Thyroid gland (tissue), 4 donors: ENCODE data around the gene GLCCI1. TPM values are rescaled to one million over a fixed set of nuclear protein-coding genes. Genes with fewer than 3 reads are reported as not detected.
"Not testable (repeated sequence)": the region's sequence is repeated elsewhere in the genome, so short reads cannot be mapped to it uniquely, and the experiment has no call there.

ENCODE experiments used
- DNase-seq, 2 donors: peaks; one replicate each; pipeline ENCODE4 v3.0.0-alpha.2; 2019
- H3K27ac ChIP-seq, 3 donors: fragments of 200-600 bp; sonication (generic); 1 replicate in 2 of 3; 2 replicates in 1 of 3; pipeline ENCODE4 v1.5.1; 2016 to 2019; ENCODE audit warnings: mild to moderate bottlenecking in 1 of 3, moderate library complexity in 1 of 3
- H3K27me3 ChIP-seq: fragments of 200-600 bp; sonication (generic); one replicate; pipeline ENCODE4 v1.5.1; 2019
- H3K36me3 ChIP-seq, 2 donors: fragments of 200-600 bp; sonication (generic); one replicate each; pipeline ENCODE4 v1.5.1; 2016 to 2019
- H3K4me1 ChIP-seq, 2 donors: fragments of 200-600 bp; sonication (generic); one replicate each; pipeline ENCODE4 v1.5.1; 2017 to 2019
- H3K4me3 ChIP-seq, 3 donors: fragments of 200-600 bp; sonication (generic); replicated peaks in 1 of 3; 1 replicate in 2 of 3; 2 replicates in 1 of 3; pipeline ENCODE4 v1.5.1; 2016; ENCODE audit warnings: mild to moderate bottlenecking in 1 of 3
- H3K9me3 ChIP-seq: fragments of 200-600 bp; sonication (generic); one replicate; pipeline ENCODE4 v1.5.1; 2017
- POLR2A ChIP-seq, 2 donors: fragments of 450-650 bp; IDR thresholded peaks; one replicate each; pipeline ENCODE4 v1.6.1; 2017; ENCODE audit warnings: antibody characterized with exemption in 2 of 2, mild to moderate bottlenecking in 2 of 2, moderate library complexity in 1 of 2
- WGBS, 2 donors: methylation state at CpG; one replicate each; pipeline ENCODE4 v1.1.5; 2017; 5-methylcytosine and 5-hydroxymethylcytosine counted together
- intact Hi-C: fragments of 100-400 bp; cut with DNase I; formaldehyde crosslinking; loops from one replicate; pipeline ENCODE4 v1.15.1; 2023
- total RNA-seq, 4 donors: library from RNA; depleted of rRNA; stranded (reverse); fragments of >200 nt; gene quantifications; one replicate each; pipeline ENCODE4 v1.2.3, GENCODE V29; 2016
- TF ChIP-seq, protein P1 (sequence below), 6 experiments: fragments of 200-600 bp in 3 of 6; fragments of 450-650 bp in 3 of 6; sonication (generic) in 3 of 6; IDR thresholded peaks; one replicate each; pipeline ENCODE4 v1.5.1; 2016 to 2019; ENCODE audit warnings: antibody characterized with exemption in 6 of 6, mild to moderate bottlenecking in 2 of 6, inconsistent platforms in 1 of 6, moderate library complexity in 1 of 6

Gene GLCCI1
- total RNA-seq, 4 donors from 2014 or later, result 64.1 to 115 (median 68.9) TPM

DNA sequence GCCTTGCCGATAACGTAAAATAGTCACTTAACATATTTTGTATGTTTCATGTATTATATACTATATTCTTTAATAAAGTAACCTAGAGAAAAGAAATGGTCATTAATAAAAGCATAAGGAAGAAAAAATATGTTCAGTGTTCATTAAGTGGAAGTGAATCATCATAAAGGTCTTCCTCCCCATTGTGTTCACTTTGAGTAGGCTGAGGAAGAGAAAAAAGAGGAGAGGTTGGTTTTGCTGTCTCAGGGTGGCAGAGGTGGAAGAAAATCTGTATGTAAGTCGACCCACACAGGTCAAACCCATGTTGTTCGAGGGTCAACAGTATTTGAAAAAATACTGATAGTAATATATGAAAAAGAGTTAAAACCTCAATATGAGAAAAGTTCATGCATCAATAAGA is 90.3 kb downstream of the GLCCI1 start:
- Histone ChIP-seq H3K4me1 (no peaks in the 10 kb centered on the region), H3K27ac (no peak overlapping the region), H3K9me3 (no peaks in the 10 kb centered on the region), H3K27me3 (no peaks in the 10 kb centered on the region), H3K4me3 (no peak overlapping the region), H3K36me3 (peaks cover 5 to 20% of the 10 kb centered on the region in 2 donors)
- WGBS, 2 donors, result 91 to 96% methylated on average over 4 of the region's 4 CpGs
- intact Hi-C loops, result no loop called here
- TF ChIP-seq POLR2A (IDR thresholded peaks at IDR 0.05), result no peak
- TF ChIP-seq, protein P1, sequence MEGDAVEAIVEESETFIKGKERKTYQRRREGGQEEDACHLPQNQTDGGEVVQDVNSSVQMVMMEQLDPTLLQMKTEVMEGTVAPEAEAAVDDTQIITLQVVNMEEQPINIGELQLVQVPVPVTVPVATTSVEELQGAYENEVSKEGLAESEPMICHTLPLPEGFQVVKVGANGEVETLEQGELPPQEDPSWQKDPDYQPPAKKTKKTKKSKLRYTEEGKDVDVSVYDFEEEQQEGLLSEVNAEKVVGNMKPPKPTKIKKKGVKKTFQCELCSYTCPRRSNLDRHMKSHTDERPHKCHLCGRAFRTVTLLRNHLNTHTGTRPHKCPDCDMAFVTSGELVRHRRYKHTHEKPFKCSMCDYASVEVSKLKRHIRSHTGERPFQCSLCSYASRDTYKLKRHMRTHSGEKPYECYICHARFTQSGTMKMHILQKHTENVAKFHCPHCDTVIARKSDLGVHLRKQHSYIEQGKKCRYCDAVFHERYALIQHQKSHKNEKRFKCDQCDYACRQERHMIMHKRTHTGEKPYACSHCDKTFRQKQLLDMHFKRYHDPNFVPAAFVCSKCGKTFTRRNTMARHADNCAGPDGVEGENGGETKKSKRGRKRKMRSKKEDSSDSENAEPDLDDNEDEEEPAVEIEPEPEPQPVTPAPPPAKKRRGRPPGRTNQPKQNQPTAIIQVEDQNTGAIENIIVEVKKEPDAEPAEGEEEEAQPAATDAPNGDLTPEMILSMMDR (IDR thresholded peaks at IDR 0.05), result no peak
- no peak for DNase-seq

DNA sequence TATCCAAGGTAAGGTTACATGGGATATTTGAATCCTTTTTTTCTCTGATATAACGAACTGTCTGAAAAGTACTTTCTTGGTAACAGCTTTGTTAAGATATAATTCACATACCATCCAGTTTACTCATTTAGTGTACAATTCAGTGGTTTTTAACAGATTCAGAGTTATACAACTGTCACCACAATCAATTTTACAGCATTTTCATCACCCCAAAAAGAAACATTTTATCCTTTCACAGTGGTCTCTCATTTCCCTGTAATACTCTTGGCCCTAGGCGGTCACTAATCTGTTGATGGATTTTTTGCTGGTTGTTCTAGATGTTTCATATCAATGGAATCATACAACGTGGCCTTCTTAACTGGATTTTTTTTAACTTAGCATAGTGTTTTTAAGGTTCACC is 91.6 kb downstream of the GLCCI1 start:
- Histone ChIP-seq H3K27me3 (no peaks in the 10 kb centered on the region), H3K9me3 (no peaks in the 10 kb centered on the region), H3K4me3 (no peak overlapping the region), H3K4me1 (peaks cover 5 to 6% of the 10 kb centered on the region in 2 donors), H3K27ac (no peak overlapping the region), H3K36me3 (peaks cover 5 to 20% of the 10 kb centered on the region in 2 donors)
- WGBS, 2 donors, result 95 to 97% methylated on average over 3 of the region's 3 CpGs
- TF ChIP-seq, protein P1 (IDR thresholded peaks at IDR 0.05), result no peak
- TF ChIP-seq POLR2A (IDR thresholded peaks at IDR 0.05), result no peak
- intact Hi-C loops, result no loop called here
- DNase-seq, result no peak

DNA sequence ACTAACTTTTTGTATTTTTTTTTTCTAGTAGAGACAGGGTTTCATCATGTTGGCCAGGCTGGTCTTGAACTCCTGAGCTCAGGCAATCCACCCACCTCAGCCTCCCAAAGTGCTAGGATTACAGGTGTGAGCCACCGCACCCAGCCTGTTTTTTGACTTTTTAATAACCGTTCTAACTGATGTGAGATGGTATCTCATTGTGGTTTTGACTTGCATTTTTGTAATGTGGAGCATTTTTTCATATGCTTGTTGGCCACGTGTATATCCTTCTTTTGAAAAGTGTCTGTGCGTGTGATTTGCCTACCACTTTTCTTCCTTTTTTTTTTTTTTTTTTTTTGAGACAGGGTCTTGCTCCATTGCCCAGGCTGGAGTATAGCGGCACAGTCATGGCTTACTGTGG is 94.7 kb downstream of the GLCCI1 start:
- H3K36me3 ChIP-seq, H3K4me3 ChIP-seq, H3K27me3 ChIP-seq, DNase-seq, intact Hi-C loops, H3K9me3 ChIP-seq, H3K27ac ChIP-seq: not testable (repeated sequence)
- WGBS, 2 donors, result 95 to 96% methylated on average over 5 of the region's 5 CpGs
- peaks cover 15 to 19% of the 10 kb centered on the region in 2 donors for H3K4me1 ChIP-seq

DNA sequence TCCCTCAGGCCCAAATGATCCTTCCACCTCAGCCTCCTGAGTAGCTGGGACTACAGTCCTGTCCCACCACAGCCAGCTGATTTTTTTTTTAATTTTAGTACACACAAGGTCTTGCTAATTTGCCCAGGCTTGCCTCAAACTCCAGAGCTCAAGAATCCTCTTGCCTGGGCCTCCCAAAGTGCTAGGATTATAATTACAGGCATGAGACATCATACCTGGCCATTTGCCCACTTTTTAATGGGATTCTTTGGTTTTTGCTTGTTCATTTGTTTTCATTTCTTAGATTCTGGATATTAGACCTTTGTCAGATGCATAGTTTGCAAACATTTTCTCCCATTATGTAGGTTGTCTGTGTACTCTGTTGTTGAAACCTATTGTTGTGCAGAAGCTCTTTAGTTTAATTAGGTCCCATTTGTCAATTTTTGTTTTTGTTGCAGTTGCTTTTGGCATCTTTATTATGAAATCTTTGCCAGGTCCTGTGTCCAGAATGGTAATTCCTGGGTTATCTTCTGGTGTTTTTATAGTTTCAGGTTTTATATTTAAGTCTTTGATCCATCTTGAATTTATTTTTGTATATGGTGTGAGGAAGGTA is 95.2 kb downstream of the GLCCI1 start:
- Histone ChIP-seq H3K9me3 (no peaks in the 10 kb centered on the region), H3K4me1 (peaks cover 21 to 24% of the 10 kb centered on the region in 2 donors), H3K36me3 (peaks cover 0 to 7% of the 10 kb centered on the region in 2 donors), H3K27ac (no peak overlapping the region), H3K27me3 (no peaks in the 10 kb centered on the region), H3K4me3 (no peak overlapping the region)
- DNase-seq, result no peak
- intact Hi-C loops, result no loop called here
- TF ChIP-seq, protein P1 (IDR thresholded peaks at IDR 0.05), result no peak
- no peak for TF ChIP-seq POLR2A (IDR thresholded peaks at IDR 0.05)

DNA sequence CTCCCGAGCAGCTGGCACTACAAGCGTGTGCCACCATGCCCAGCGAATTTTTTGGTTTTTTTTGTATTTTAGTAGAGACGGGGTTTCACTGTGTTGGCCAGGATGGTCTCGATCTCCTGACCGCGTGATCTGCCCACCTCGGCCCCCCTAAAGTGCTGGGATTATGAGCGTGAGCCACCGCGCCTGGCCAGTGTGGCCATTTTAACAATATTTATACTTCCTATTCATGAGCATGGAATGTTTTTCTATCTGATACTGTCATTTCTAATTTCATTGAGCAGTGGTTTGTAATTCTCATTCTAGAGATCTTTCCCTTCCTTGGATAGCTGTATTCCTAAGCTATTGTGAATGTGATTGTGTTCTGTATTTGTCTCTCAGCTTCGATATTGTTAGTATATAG is 96.2 kb downstream of the GLCCI1 start:
- Histone ChIP-seq H3K36me3 (peaks cover 0 to 6% of the 10 kb centered on the region in 2 donors), H3K9me3 (no peaks in the 10 kb centered on the region), H3K4me3 (no peak overlapping the region), H3K27me3 (no peaks in the 10 kb centered on the region), H3K4me1 (peaks cover 30 to 33% of the 10 kb centered on the region in 2 donors), H3K27ac (no peak overlapping the region)
- TF ChIP-seq POLR2A (IDR thresholded peaks at IDR 0.05), result no peak
- TF ChIP-seq, protein P1 (IDR thresholded peaks at IDR 0.05), result no peak
- 96 to 99% methylated on average over 12 of the region's 12 CpGs for WGBS, 2 donors
- no peak for DNase-seq
- intact Hi-C loops, result no loop called here
